GM12878 (cell line): ENCODE data around the gene TPRKB. TPM values are rescaled to one million over a fixed set of nuclear protein-coding genes. Genes with fewer than 3 reads are reported as not detected.

Experiments used
- ATAC-seq: fragments of 200-7000 bp; cut with Tn5 transposase; 3 replicates; pipeline ENCODE4 v1.9.1; 2020; ENCODE audit warnings: mild to moderate bottlenecking, moderate library complexity
- BruUV-seq: library from RNA; stranded (reverse); fragments of 400-500 nt; replicated peaks from 2 replicates; lab custom pipeline; 2021; lab: Mats Ljungman, UMichigan
- CTCF ChIA-PET: fragments of 300-600 bp; sonication (Branson Sonifier 250); formaldehyde crosslinking; extraction: SDS; loops from one replicate; lab custom pipeline; 2021; ENCODE audit warnings: inconsistent platforms; lab: Yijun Ruan, JAX
- POLR2A ChIA-PET: fragments of 350-600 bp; formaldehyde crosslinking; extraction: SDS; loops from one replicate; lab custom pipeline; 2021; ENCODE audit warnings: inconsistent platforms; lab: Charles Lee
- RAD21 ChIA-PET: fragments of 300-600 bp; sonication (Branson Sonifier 250); formaldehyde crosslinking; loops from one replicate; lab custom pipeline; 2023; ENCODE audit warnings: antibody characterized with exemption; ENCODE audit not compliant: unreplicated experiment; lab: Charles Lee
- SMC1A ChIA-PET: fragments of 300-600 bp; sonication (Branson Sonifier 250); formaldehyde crosslinking; loops from one replicate; lab custom pipeline; 2023; ENCODE audit not compliant: unreplicated experiment, uncharacterized antibody; lab: Charles Lee
- DNase-seq: peaks from one replicate; pipeline ENCODE4 v3.0.0-alpha.2; 2011; ENCODE audit warnings: low read depth, low spot score
- FAIRE-seq: peaks from 3 replicates; lab custom pipeline; 2011; peaks lifted over from hg19 to GRCh38; lab: Jason Lieb, UNC
- H2AFZ ChIP-seq: 2 replicates; pipeline ENCODE4 v1.6.0; 2011; ENCODE audit warnings: low read depth, low read length, control low read depth; ENCODE audit not compliant: control insufficient read depth
- H3K27ac ChIP-seq: 2 replicates; pipeline ENCODE4 v1.5.1; 2011; ENCODE audit warnings: control low read depth; ENCODE audit not compliant: control insufficient read depth, insufficient read depth
- H3K27me3 ChIP-seq, 2 experiments: replicated peaks in 1 of 2; 2 replicates each; pipeline versions ENCODE4 v1.6.0 to v1.6.1; 2011; ENCODE audit warnings: low read length in 1 of 2; ENCODE audit not compliant: control insufficient read depth in 2 of 2, insufficient read depth in 2 of 2
- H3K36me3 ChIP-seq, 2 experiments: 2 replicates each; pipeline ENCODE4 v1.5.1; 2011; ENCODE audit warnings: low read length in 1 of 2; ENCODE audit not compliant: control insufficient read depth in 2 of 2, insufficient read depth in 2 of 2
- H3K4me1 ChIP-seq: 2 replicates; pipeline ENCODE4 v1.6.1; 2011; ENCODE audit warnings: mild to moderate bottlenecking, low read length, moderate library complexity, mixed read lengths; ENCODE audit not compliant: control insufficient read depth, insufficient read depth
- H3K4me2 ChIP-seq: 2 replicates; pipeline ENCODE4 v1.6.0; 2011; ENCODE audit warnings: control low read depth; ENCODE audit not compliant: control insufficient read depth, insufficient read depth
- H3K4me3 ChIP-seq: fragments of 200-600 bp; sonication (generic); 2 replicates; pipeline ENCODE4 v1.5.1; 2016
- H3K79me2 ChIP-seq: 2 replicates; pipeline ENCODE4 v1.6.0; 2011; ENCODE audit warnings: low read length; ENCODE audit not compliant: control insufficient read depth, insufficient read depth
- H3K9ac ChIP-seq: 2 replicates; pipeline ENCODE4 v1.8.0; 2011; ENCODE audit warnings: low read length, control low read depth, mixed read lengths; ENCODE audit not compliant: control insufficient read depth, insufficient read depth
- H3K9me3 ChIP-seq: replicated peaks from 3 replicates; pipeline ENCODE4 v1.5.1; 2011; ENCODE audit warnings: mild to moderate bottlenecking, low read length; ENCODE audit not compliant: control insufficient read depth, insufficient read depth
- H4K20me1 ChIP-seq: 2 replicates; pipeline ENCODE4 v1.6.0; 2011; ENCODE audit not compliant: control insufficient read depth, insufficient read depth
- BACH1 ChIP-seq: fragments of 450-650 bp; IDR thresholded peaks from 2 replicates; pipeline ENCODE4 v1.6.1; 2017; ENCODE audit warnings: mild to moderate bottlenecking, borderline replicate concordance
- CREB1 ChIP-seq: IDR thresholded peaks from 2 replicates; pipeline ENCODE4 v1.6.1; 2012; ENCODE audit warnings: low read depth, mild to moderate bottlenecking, inconsistent platforms
- EGR1 ChIP-seq, 2 experiments: IDR thresholded peaks; 1 replicate in 1 of 2; 2 replicates in 1 of 2; pipeline ENCODE4 v1.6.1; 2011 to 2012; ENCODE audit warnings: low read depth in 2 of 2, low read length in 2 of 2, borderline replicate concordance in 1 of 2, mild to moderate bottlenecking in 1 of 2, moderate library complexity in 1 of 2
- ETV6 ChIP-seq, 2 experiments: fragments of 450-650 bp in 1 of 2; IDR thresholded peaks in 1 of 2; conservative IDR thresholded peaks in 1 of 2; 2 replicates each; pipeline ENCODE4 v1.6.1; 2014; ENCODE audit warnings: antibody characterized with exemption in 1 of 2, borderline replicate concordance in 1 of 2, low read depth in 1 of 2, mild to moderate bottlenecking in 1 of 2, moderate library complexity in 1 of 2
- HCFC1 ChIP-seq: fragments of 150-350 bp; IDR thresholded peaks from 2 replicates; pipeline ENCODE4 v1.6.1; 2014; ENCODE audit warnings: low read length
- HDAC6 ChIP-seq: fragments of 200-600 bp; sonication (generic); IDR thresholded peaks from one replicate; pipeline ENCODE4 v1.8.0; 2017; ENCODE audit warnings: antibody characterized with exemption; ENCODE audit not compliant: unreplicated experiment
- NBN ChIP-seq: fragments of 450-650 bp; IDR thresholded peaks from 2 replicates; pipeline ENCODE4 v1.6.1; 2016
- NR2F1 ChIP-seq: fragments of 450-650 bp; conservative IDR thresholded peaks from 2 replicates; pipeline ENCODE4 v1.6.1; 2017; ENCODE audit warnings: mild to moderate bottlenecking
- SIX5 ChIP-seq: IDR thresholded peaks from 2 replicates; pipeline ENCODE4 v1.6.1; 2011; ENCODE audit warnings: mild to moderate bottlenecking, low read depth, low read length, moderate library complexity; ENCODE audit not compliant: severe bottlenecking
- SMAD1 ChIP-seq: fragments of 450-650 bp; IDR thresholded peaks from 2 replicates; pipeline ENCODE4 v1.6.1; 2018; ENCODE audit warnings: mild to moderate bottlenecking, low read depth; ENCODE audit not compliant: partially characterized antibody
- SUPT20H ChIP-seq: IDR thresholded peaks from 2 replicates; pipeline ENCODE4 v1.6.1; 2011; ENCODE audit warnings: low read depth, mild to moderate bottlenecking, low read length, moderate library complexity, borderline replicate concordance; ENCODE audit not compliant: control insufficient read depth
- TBL1XR1 ChIP-seq: IDR thresholded peaks from 2 replicates; pipeline ENCODE4 v1.6.1; 2012; ENCODE audit warnings: low read depth, low read length, improper control_type of control experiment
- WGBS: methylation state at CpG from one replicate; pipeline ENCODE4 v1.1.6; 2016; ENCODE audit warnings: low lambda C conversion rate; ENCODE audit not compliant: insufficient replicate concordance, insufficient coverage; ENCODE audit errors: missing lambda C conversion rate; 5-methylcytosine and 5-hydroxymethylcytosine counted together
- in situ Hi-C: fragments of 300-500 bp; cut with MboI; formaldehyde crosslinking; loops from 9 replicates; pipeline ENCODE4 v1.14.3; 2018; ENCODE audit warnings: mixed read lengths
- intact Hi-C: fragments of 100-400 bp; cut with micrococcal nuclease; formaldehyde crosslinking; loops from one replicate; pipeline ENCODE4 v1.14.2; 2022; ENCODE audit not compliant: unreplicated experiment
- polyA plus RNA-seq, 11 experiments: library from polyadenylated mRNA; depleted of rRNA in 4 of 11; unstranded in 6 of 11; stranded (reverse) in 5 of 11; fragments of >200 nt; fragmentation: Nextera tagmentation in 4 of 11; fragmentation: Illumina TruSeq in 1 of 11; extraction: Ambion mirVana in 4 of 11; extraction: Trizol in 1 of 11; gene quantifications; 1 replicate in 1 of 11; 2 replicates in 10 of 11; pipeline versions ENCODE4 v1.2.1 to v1.2.3, GENCODE V29; 2011 to 2016; ENCODE audit warnings: inconsistent platforms in 2 of 11, missing spikeins in 2 of 11, low read depth in 1 of 11
- total RNA-seq, 4 experiments: library from RNA; depleted of rRNA in 3 of 4; stranded (reverse); fragments of >200 nt in 3 of 4; fragmentation: Illumina TruSeq in 1 of 4; extraction: Trizol in 1 of 4; gene quantifications; 2 replicates each; pipeline versions ENCODE4 v1.2.1 to v1.2.3, GENCODE V29; 2013 to 2021
- TF ChIP-seq, protein P1 (sequence below): fragments of 450-650 bp; IDR thresholded peaks from 2 replicates; pipeline ENCODE4 v1.6.1; 2018; ENCODE audit warnings: borderline replicate concordance, mild to moderate bottlenecking; ENCODE audit not compliant: partially characterized antibody

The TPRKB gene
- total and polyA plus RNA-seq, 10 of the 15 experiments (the other 5 are each of a cell fraction or from before 2014, with no cell fraction given) = 28.1 to 129 (median 67.2) TPM

- 0 out of 2 replicates have a peak, but pooled peaks have one; percentile 2 for TF ChIP-seq BACH1
- no peak for TF ChIP-seq EGR1 (IDR thresholded peaks at IDR 0.05; ENCODE audit: borderline replicate concordance in 1 of 2, low read depth in 2 of 2, low read length in 2 of 2)
- peak; percentile 2 for TF ChIP-seq SIX5
- Histone ChIP-seq H3K36me3 (peaks cover 0 to 4% of the 10 kb centered on the region in 2 experiments; a peak in 1 of 4 replicates), H3K27ac (no peak overlapping the region), H3K4me2 (peak overlapping the region; percentile 63), H3K4me3 (no peak overlapping the region), H3K27me3 (no peaks in the 10 kb centered on the region), H3K79me2 (peaks cover 33% of the 10 kb centered on the region), H3K4me1 (peaks cover 4% of the 10 kb centered on the region; the same call in 1 of the 2 replicates), H3K9ac (no peak overlapping the region), H3K9me3 (no peaks in the 10 kb centered on the region), H4K20me1 (no peaks in the 10 kb centered on the region), H2AFZ (peak overlapping the region; percentile 50)
- no TSS peak for BruUV-seq
- FAIRE-seq (no peak), DNase-seq (no peak), ATAC-seq (no peak)
- in situ Hi-C loops = no loop called here
- ChIA-PET CTCF (interaction anchor here (1.0 to 1.6 kb wide), 6 partner anchors 8 to 90 kb away, joined by 3 to 6 read pairs (median 6); no protein-coding TSS in a partner anchor), SMC1A (interaction anchor here (0.5 to 1.5 kb wide), 3 partner anchors 9 to 63 kb away, joined by 3 to 5 read pairs (median 5); no protein-coding TSS in a partner anchor), POLR2A (no interaction called here), RAD21 (interaction anchor here (1.6 kb wide), 1 partner anchor 41 kb away, joined by 5 read pairs; no protein-coding TSS in a partner anchor)
- WGBS = 3% methylated on average over 7 of the region's 7 CpGs
- intact Hi-C loops = no loop called here
These were observed 43.1 kb upstream of the TPRKB start for GRCh38 chr2:73780237-73780582.

- peak within 1 kb of the TSS; percentile 88 for H2AFZ ChIP-seq
- peak within 1 kb of the TSS; percentile 63 for H3K4me2 ChIP-seq
- H3K4me3 ChIP-seq = peak within 1 kb of the TSS; percentile 95
- FAIRE-seq (peak; percentile 97), DNase-seq (peak; percentile 94), ATAC-seq (peak; percentile 98)
- peaks cover 34% of the 10 kb centered on the region for H3K79me2 ChIP-seq
- ChIA-PET POLR2A (interaction anchor here (0.7 kb wide), 1 partner anchor 43 kb away, joined by 3 read pairs; the partner anchor contains the start of gene TPRKB), CTCF (interaction anchor here (0.7 to 1.0 kb wide), 3 partner anchors 16 to 126 kb away, joined by 4 to 6 read pairs (median 4); no protein-coding TSS in a partner anchor), SMC1A (interaction anchor here (0.5 kb wide), 1 partner anchor 8 kb away, joined by 3 read pairs; no protein-coding TSS in a partner anchor), RAD21 (no interaction called here)
- H3K9ac ChIP-seq = peak within 1 kb of the TSS; percentile 88
- no peaks in the 10 kb centered on the region for H3K27me3 ChIP-seq
- intact Hi-C loops = no loop called here
- no peaks in the 10 kb centered on the region for H3K9me3 ChIP-seq
- H3K36me3 ChIP-seq = peaks cover 0 to 4% of the 10 kb centered on the region in 2 experiments; a peak in 1 of 4 replicates
- peak within 1 kb of the TSS; percentile 91 for H3K27ac ChIP-seq
- peaks cover 4% of the 10 kb centered on the region; the same call in 1 of the 2 replicates for H3K4me1 ChIP-seq
- in situ Hi-C loops = no loop called here
- no peaks in the 10 kb centered on the region for H4K20me1 ChIP-seq
- no TSS peak for BruUV-seq
- WGBS = 1% methylated on average over 40 of the region's 40 CpGs
- TF ChIP-seq ETV6 (conservative IDR thresholded peaks at IDR 0.05 in 1 of 2, IDR thresholded peaks at IDR 0.05 in 1 of 2; ENCODE audit: borderline replicate concordance in 1 of 2, low read depth in 1 of 2) (no peak), TBL1XR1 (peak; percentile 65; the same call in 1 of the 2 replicates), SUPT20H (no peak), NR2F1 (peak; percentile 54; the same call in 1 of the 2 replicates), HDAC6 (peak; percentile 63), HCFC1 (peak; percentile 30; the same call in 1 of the 2 replicates), NBN (0 out of 2 replicates have a peak, but pooled peaks have one; percentile 42), SMAD1 (peak; percentile 58), CREB1 (peak; percentile 86)
- TF ChIP-seq, protein P1, sequence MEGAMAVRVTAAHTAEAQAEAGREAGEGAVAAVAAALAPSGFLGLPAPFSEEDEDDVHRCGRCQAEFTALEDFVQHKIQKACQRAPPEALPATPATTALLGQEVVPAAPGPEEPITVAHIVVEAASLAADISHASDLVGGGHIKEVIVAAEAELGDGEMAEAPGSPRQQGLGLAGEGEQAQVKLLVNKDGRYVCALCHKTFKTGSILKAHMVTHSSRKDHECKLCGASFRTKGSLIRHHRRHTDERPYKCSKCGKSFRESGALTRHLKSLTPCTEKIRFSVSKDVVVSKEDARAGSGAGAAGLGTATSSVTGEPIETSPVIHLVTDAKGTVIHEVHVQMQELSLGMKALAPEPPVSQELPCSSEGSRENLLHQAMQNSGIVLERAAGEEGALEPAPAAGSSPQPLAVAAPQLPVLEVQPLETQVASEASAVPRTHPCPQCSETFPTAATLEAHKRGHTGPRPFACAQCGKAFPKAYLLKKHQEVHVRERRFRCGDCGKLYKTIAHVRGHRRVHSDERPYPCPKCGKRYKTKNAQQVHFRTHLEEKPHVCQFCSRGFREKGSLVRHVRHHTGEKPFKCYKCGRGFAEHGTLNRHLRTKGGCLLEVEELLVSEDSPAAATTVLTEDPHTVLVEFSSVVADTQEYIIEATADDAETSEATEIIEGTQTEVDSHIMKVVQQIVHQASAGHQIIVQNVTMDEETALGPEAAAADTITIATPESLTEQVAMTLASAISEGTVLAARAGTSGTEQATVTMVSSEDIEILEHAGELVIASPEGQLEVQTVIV = peak; percentile 34
These were observed 42.5 kb upstream of the TPRKB start, which contains the start of gene DUSP11 for GRCh38 chr2:73779467-73780236. DUSP11 (minus strand) TSS chr2:73780103; CDS start chr2:73779974, 129 bp downstream.
